ENCODE data around the gene HARS1. TPM values are rescaled to one million over a fixed set of nuclear protein-coding genes. Genes with fewer than 3 reads are reported as not detected.
A peak's percentile ranks its signal among the peaks of the same experiment; 100 is the strongest.
"Not testable (repeated sequence)": the region's sequence is repeated elsewhere in the genome, so short reads cannot be mapped to it uniquely, and the experiment has no call there.

The HARS1 gene
- total and polyA plus RNA-seq, 4 donors: 43.8 to 54.6 (median 48.4) TPM

DNA sequence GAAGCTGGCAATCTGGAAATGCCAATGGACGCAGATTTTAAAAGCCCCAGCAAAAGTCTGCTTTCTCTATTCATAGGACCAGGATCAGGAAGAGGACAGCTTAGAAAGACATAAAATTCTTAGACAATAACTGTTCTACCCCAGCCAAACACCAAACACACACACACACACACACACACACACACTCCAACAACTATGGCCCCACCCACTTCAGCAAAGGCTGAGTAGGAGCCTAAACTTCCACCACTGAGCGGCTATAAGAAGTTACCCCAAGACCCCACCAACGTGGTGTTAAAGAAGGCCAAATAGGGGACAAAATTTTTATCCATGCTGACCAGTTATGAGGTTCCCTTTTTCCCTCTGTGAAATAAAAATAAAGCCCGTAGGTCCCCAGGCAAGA lies 41.9 kb upstream of the HARS1 start:
- Histone ChIP-seq H3K4me3 (no peak overlapping the region), H3K9ac (ENCODE audit: insufficient read depth in 1 of 2, low read length in 2 of 2) (no peak overlapping the region), H3K27ac (ENCODE audit: low read depth in 1 of 2, low read length in 1 of 2) (no peak overlapping the region), H3K27me3 (ENCODE audit: control insufficient read depth in 3 of 3, insufficient read depth in 3 of 3, low read length in 2 of 3) (no peaks in the 10 kb centered on the region), H3K9me3 (ENCODE audit: control insufficient read depth in 4 of 4, insufficient read depth in 3 of 4, low read length in 3 of 4) (no peaks in the 10 kb centered on the region), H3K4me1 (ENCODE audit: control insufficient read depth in 5 of 5, insufficient read depth in 5 of 5, low read length in 5 of 5) (no peaks in the 10 kb centered on the region), H3K36me3 (ENCODE audit: control insufficient read depth in 4 of 4, insufficient read depth in 4 of 4, low read length in 4 of 4) (no peaks in the 10 kb centered on the region)
- TF ChIP-seq, protein P1, sequence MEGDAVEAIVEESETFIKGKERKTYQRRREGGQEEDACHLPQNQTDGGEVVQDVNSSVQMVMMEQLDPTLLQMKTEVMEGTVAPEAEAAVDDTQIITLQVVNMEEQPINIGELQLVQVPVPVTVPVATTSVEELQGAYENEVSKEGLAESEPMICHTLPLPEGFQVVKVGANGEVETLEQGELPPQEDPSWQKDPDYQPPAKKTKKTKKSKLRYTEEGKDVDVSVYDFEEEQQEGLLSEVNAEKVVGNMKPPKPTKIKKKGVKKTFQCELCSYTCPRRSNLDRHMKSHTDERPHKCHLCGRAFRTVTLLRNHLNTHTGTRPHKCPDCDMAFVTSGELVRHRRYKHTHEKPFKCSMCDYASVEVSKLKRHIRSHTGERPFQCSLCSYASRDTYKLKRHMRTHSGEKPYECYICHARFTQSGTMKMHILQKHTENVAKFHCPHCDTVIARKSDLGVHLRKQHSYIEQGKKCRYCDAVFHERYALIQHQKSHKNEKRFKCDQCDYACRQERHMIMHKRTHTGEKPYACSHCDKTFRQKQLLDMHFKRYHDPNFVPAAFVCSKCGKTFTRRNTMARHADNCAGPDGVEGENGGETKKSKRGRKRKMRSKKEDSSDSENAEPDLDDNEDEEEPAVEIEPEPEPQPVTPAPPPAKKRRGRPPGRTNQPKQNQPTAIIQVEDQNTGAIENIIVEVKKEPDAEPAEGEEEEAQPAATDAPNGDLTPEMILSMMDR (IDR thresholded peaks at IDR 0.05; ENCODE audit: control extremely low read depth, extremely low read depth): no peak
- WGBS, 2 donors: 63 to 66% methylated on average over 4 of the region's 4 CpGs
- DNase-seq (no peak), ATAC-seq (ENCODE audit: insufficient read depth, low FRiP score) (no peak)

DNA sequence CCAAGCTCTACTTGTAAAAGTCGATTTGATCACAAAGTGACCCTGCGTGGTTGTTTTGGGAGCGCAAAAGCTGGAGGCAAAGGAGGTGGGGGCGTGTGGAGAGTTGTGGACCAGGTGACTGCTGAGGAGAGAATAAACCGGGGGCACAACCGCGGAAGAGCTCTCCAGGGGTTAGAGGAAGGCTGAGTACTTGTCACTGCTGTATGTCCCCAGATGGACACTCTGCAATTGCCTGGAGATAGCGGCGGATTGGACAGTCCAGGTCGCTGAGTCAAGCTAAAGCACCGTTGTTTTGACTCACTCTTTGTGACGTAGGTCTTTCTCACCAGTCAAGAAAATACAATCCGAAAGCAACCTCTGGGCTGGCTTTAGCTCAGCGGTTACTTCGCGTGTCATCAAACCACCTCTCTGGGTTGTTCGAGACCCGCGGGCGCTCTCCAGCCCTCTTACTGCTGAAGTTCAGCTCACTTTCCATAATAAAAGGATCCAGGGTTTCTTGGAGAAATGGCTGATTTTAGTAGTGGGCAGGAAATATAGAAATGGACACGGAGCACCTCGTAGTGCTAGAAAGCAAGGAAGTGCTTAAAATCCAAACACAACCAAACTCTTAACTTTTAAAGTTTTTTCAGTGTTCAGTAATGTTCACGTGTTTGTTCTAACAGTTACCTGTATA lies 34.8 kb upstream of the HARS1 start:
- Histone ChIP-seq H3K9me3 (ENCODE audit: control insufficient read depth in 4 of 4, insufficient read depth in 3 of 4, low read length in 3 of 4) (no peaks in the 10 kb centered on the region), H3K9ac (ENCODE audit: insufficient read depth in 1 of 2, low read length in 2 of 2) (no peak overlapping the region), H3K4me1 (ENCODE audit: control insufficient read depth in 5 of 5, insufficient read depth in 5 of 5, low read length in 5 of 5) (no peaks in the 10 kb centered on the region), H3K4me3 (no peak overlapping the region), H3K36me3 (ENCODE audit: control insufficient read depth in 4 of 4, insufficient read depth in 4 of 4, low read length in 4 of 4) (no peaks in the 10 kb centered on the region), H3K27me3 (ENCODE audit: control insufficient read depth in 3 of 3, insufficient read depth in 3 of 3, low read length in 2 of 3) (peaks cover 0 to 5% (median 4%) of the 10 kb centered on the region in 3 donors), H3K27ac (ENCODE audit: low read depth in 1 of 2, low read length in 1 of 2) (no peak overlapping the region)
- peak; percentile 21 to 48 (median 45) for DNase-seq
- ATAC-seq (ENCODE audit: insufficient read depth, low FRiP score): peak; percentile 77
- WGBS, 2 donors: 12 to 14% methylated on average over 23 of the region's 23 CpGs
- TF ChIP-seq, protein P1 (IDR thresholded peaks at IDR 0.05; ENCODE audit: control extremely low read depth, extremely low read depth): no peak

DNA sequence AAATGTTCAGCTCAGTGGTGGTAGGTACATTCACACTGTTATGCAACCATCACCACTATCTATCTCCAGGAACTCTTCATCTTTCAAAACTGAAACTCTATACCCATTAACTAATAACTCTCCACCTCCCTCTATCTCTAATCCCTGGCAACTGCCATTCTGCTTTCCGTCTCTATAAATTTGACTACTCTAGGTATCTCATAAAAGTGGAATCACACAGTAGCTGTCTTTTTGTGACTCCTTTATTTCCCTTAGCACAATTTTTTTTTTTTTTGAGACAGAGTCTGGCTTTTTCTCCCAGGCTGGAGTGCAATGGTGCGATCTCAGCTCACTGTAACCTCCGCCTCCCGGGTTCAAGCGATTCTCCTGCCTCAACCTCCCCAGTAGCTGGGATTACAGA lies 30.2 kb upstream of the HARS1 start:
- not testable (repeated sequence) for H3K4me3 ChIP-seq; H3K9me3 ChIP-seq (ENCODE audit: control insufficient read depth in 4 of 4, insufficient read depth in 3 of 4, low read length in 3 of 4); H3K27ac ChIP-seq (ENCODE audit: low read depth in 1 of 2, low read length in 1 of 2); H3K9ac ChIP-seq (ENCODE audit: insufficient read depth in 1 of 2, low read length in 2 of 2); H3K36me3 ChIP-seq (ENCODE audit: control insufficient read depth in 4 of 4, insufficient read depth in 4 of 4, low read length in 4 of 4); ATAC-seq (ENCODE audit: insufficient read depth, low FRiP score); DNase-seq; H3K27me3 ChIP-seq (ENCODE audit: control insufficient read depth in 3 of 3, insufficient read depth in 3 of 3, low read length in 2 of 3); H3K4me1 ChIP-seq (ENCODE audit: control insufficient read depth in 5 of 5, insufficient read depth in 5 of 5, low read length in 5 of 5)
- WGBS, 2 donors: 77 to 82% methylated on average over 5 of the region's 5 CpGs

DNA sequence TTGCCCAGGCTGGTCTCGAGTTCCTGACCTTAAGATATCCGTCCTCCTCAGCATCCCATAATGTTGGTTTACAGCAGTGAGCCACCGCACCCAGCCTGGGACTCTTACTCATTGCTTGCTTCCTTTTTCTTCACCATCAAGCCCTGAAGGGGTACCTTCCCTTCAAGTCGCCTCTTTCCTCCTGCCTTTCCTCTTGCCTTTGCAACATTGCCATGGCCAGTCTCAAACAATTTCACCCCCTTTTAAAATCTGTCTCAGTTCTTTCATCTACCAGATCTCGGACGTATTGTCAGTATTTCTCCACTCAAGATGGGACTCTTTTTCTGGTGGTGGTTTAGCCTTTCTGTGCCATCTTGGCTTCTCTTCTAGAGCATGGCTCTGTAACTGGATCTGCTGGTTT lies 29.6 kb upstream of the HARS1 start:
- 55 to 75% methylated on average over 5 to 6 of the region's 6 CpGs for WGBS, 2 donors
- not testable (repeated sequence) for H3K4me1 ChIP-seq (ENCODE audit: control insufficient read depth in 5 of 5, insufficient read depth in 5 of 5, low read length in 5 of 5); H3K4me3 ChIP-seq

More for the DNA sequence above, 29.6 kb upstream of the HARS1 start:
- H3K27ac ChIP-seq (ENCODE audit: low read depth in 1 of 2, low read length in 1 of 2); H3K36me3 ChIP-seq (ENCODE audit: control insufficient read depth in 4 of 4, insufficient read depth in 4 of 4, low read length in 4 of 4); H3K27me3 ChIP-seq (ENCODE audit: control insufficient read depth in 3 of 3, insufficient read depth in 3 of 3, low read length in 2 of 3); H3K9ac ChIP-seq (ENCODE audit: insufficient read depth in 1 of 2, low read length in 2 of 2); H3K9me3 ChIP-seq (ENCODE audit: control insufficient read depth in 4 of 4, insufficient read depth in 3 of 4, low read length in 3 of 4); DNase-seq; ATAC-seq (ENCODE audit: insufficient read depth, low FRiP score): not testable (repeated sequence)
